NB4 (cell line): Measurements from ENCODE around the gene MCC.

Source experiments
- CTCF ChIP-seq: IDR thresholded peaks from one replicate; pipeline ENCODE4 v1.5.1; 2012; ENCODE audit warnings: low read depth, low read length
- MYC ChIP-seq: IDR thresholded peaks from 2 replicates; pipeline ENCODE4 v1.6.1; 2011; ENCODE audit warnings: low read depth, low read length
- POLR2A ChIP-seq: IDR thresholded peaks from 2 replicates; pipeline ENCODE4 v1.6.1; 2011; ENCODE audit warnings: mild to moderate bottlenecking; ENCODE audit not compliant: insufficient read length; ENCODE audit errors: extremely low read depth
- TF ChIP-seq, protein P1 (sequence below): IDR thresholded peaks from 2 replicates; pipeline ENCODE4 v1.6.1; 2011; ENCODE audit warnings: low read depth, low read length

DNA sequence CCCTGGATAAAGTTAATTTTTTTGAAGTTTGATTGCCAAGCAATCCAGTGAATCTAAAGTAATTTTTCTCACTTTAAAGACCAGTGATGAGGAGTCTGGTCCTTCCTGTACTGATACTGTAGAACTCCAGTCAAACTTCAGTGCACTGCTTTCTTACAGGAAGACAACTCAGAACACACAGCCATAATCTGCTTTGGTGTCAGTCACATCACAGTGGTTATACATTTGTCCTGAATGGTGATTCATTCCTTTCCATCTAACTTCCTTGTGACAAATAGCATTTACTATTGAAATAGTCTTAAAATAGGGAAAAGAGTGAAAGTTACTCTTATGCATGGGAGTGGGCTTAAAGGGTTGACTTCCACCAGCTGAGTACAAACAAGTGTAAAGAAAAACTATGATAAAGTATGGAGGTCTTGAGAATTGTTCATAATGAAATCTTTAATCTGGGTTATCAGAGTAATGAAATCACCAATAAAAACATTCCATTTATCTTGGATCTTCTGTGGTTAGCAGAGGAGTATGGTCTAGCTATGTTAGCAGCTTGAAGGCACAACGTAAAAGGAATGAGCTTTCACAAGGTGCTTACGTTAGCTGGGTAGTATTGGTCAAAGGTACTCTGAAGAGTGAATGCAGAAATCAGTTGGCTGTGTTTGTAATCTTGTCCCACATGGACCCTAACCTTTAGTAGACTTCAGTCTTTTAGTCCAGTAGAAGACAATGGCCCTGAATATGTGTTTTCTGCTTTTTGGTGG, 470.2 kb downstream of the MCC start:
- TF ChIP-seq CTCF (no peak), POLR2A (no peak), MYC (no peak)
- TF ChIP-seq, protein P1, sequence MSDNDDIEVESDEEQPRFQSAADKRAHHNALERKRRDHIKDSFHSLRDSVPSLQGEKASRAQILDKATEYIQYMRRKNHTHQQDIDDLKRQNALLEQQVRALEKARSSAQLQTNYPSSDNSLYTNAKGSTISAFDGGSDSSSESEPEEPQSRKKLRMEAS = no peak
